ENCODE measurements around the gene SOWAHC.

The SOWAHC gene

DNA sequence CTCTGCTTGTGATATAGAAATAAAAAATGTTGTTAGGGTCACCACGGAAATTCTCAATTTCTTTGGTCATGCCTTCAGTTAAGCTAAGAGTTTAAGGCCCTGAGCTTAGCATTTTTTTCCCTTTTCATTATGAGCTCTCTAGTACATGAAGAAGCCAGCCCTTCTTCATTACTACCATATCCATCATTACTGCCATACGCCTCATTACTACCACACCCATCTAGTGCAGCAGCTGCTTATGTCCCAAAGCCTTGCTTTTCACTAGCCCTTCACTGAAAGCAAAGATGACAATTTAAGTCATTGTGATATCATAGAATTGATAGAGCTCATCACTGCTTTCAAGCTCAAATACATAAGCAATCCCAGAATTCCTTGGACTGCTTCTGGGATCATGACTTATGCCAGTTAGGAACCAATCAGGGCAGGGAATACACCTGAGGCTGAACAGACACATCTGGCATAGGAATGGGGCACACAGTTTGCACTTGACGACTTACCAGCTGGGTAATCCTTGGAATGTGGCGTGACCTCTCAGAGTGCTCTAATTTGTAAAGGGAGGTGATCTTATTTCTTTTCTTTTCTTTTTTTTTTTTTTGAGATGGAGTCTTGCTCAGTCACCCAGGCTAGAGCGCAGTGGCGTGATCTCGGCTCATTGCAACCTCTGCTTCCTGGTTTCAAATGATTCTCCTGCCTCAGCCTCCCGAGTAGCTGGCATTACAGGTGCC is 40.3 kb downstream of the SOWAHC start:
- no peak overlapping the region for H3K27ac Mint-ChIP-seq
- H3K9me3 Mint-ChIP-seq = no peaks in the 10 kb centered on the region
- no peak overlapping the region for H3K4me3 Mint-ChIP-seq
- ATAC-seq (no peak), DNase-seq (no peak)
- H3K4me1 Mint-ChIP-seq = no peaks in the 10 kb centered on the region
- peaks cover 52% of the 10 kb centered on the region for H3K27me3 Mint-ChIP-seq

DNA sequence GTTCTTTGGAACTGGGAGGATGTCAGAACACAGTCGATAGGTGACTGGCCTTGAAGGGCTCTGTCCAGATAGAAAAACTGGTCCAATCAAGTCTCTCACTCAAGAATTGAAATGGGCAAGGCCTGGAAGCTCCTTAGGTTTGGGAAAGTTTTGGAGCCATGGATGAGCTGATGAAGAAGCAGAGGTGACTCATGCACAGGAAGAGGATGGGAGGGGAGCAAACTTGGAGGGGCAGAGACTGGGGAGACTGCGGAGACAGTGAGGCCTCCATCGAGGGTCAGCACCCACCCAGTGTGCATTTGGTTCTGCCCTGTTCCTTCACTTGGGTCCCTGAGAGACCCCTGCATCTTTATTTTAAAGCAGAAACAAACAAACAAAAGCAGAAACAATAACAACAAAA is 41.1 kb downstream of the SOWAHC start:
- Mint-ChIP-seq H3K4me3 (no peak overlapping the region), H3K27me3 (peaks cover 44% of the 10 kb centered on the region), H3K27ac (no peak overlapping the region), H3K4me1 (no peaks in the 10 kb centered on the region), H3K9me3 (no peaks in the 10 kb centered on the region)
- DNase-seq (no peak), ATAC-seq (no peak)

DNA sequence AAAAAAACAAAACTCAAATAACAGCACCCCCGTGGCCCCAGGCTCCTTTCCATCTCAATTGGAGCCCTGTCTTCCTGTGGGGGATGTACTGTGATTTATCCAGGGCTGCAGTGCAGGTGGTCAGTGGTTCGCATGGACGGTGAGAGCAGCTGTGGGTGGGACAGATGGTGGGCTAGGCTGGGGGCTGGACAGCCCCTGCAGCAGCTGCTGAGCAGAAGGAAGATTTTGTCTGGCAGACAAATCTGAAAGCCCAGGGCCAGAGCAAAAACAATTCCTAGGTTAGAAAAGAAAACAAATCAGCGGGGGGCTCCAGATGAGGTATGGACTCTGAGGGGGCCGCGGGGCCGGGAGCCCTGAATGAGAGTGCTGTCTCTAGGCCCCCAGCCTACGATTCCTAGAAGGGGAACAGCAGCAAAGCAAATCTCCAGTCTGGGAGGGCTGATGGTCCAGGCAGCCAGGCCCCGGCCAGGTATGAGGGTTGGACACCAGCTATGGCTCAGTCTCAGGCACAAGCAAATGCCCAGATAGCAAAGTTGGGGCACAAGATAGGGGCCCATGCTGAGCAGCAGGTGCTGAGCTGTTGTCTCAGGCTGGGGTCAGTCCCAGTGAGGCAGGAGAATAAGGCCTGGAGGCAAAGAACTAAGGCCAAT is 45.4 kb downstream of the SOWAHC start:
- no peak for ATAC-seq
- Mint-ChIP-seq H3K27me3 (peaks cover 44% of the 10 kb centered on the region), H3K27ac (no peak overlapping the region), H3K9me3 (no peaks in the 10 kb centered on the region), H3K4me1 (no peaks in the 10 kb centered on the region), H3K4me3 (no peak overlapping the region)
- DNase-seq = no peak

DNA sequence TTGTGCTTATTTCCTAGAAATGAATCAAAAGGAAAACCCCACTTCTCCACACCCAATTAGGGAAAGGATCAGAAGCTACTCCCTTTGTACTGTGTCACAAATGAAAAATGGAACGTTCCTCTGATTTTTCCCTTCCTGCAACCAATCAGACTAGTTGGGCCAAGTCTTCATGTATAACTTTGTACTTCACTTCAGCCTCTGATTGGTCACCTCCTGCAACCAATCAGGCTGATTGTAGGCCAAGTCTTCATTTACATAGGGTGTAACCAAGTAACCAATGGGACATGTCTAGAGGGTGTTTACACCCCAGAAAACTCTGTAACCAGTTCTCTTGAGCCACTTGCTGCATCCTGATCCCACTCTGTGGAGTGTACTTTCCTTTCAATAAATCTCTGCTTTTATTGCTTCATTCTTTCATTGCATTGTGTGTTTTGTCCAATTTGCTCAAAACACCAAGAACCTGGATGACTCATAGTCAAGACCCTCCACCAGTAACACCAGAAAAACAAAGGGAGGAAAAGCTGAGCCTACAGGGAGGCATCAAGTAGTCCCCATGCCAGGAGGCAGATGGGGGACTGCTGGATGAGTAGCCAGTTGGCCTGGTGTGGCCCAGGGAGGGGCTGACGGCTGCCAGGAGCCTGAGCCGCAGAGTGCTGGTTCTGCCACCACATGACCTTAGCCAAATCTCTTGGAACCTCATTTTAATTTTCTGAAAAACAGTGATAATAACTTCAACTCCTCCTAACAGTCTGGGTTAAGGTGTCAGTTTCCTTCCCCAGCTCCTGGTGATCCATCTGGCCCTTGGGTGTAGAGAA is 46.1 kb downstream of the SOWAHC start:
- Mint-ChIP-seq H3K4me3 (no peak overlapping the region), H3K27ac (no peak overlapping the region), H3K4me1 (no peaks in the 10 kb centered on the region), H3K27me3 (peaks cover 37% of the 10 kb centered on the region), H3K9me3 (no peaks in the 10 kb centered on the region)
- no peak for ATAC-seq
- DNase-seq = no peak

DNA sequence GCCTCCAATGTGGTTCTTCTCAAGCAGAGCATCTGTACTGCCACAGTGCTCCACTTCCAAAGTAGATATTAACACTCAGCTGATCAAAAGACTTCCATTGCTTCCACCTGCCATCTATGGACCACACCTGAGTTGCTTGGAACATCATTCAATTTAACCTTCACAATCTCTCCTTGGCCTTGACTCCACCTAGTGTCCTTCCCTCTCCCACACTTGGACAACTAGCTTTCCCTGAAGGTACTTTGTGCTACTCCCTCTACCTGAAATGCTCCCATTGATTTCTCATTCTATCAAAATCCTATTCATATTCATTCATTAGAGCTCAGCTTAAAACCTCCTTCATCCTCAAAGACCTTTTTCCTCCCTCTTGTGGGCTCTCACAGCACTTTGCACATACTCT is 48.7 kb downstream of the SOWAHC start:
- H3K27ac Mint-ChIP-seq = no peak overlapping the region
- no peak overlapping the region for H3K4me3 Mint-ChIP-seq
- ATAC-seq (no peak), DNase-seq (no peak)
- no peaks in the 10 kb centered on the region for H3K4me1 Mint-ChIP-seq
- no peaks in the 10 kb centered on the region for H3K9me3 Mint-ChIP-seq
- H3K27me3 Mint-ChIP-seq = peaks cover 38% of the 10 kb centered on the region

DNA sequence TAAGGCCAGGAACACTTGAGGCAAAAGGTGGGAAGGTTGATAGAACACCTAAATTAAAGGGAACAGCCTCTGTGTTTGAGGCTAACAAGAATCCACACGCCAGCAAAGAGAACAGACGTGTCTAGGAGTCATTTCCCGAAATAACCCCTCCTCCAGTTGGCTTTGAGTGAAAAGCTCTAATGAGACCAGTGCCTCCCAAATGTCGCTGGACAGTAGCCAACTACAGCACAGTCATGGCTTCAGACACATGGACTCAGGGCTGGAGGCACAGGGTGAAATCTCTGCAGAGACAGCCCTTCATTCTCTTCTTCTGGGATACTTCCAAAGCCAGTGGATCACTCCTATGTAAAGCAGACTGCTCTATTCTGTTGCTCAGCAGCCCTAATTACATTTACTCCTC is 49.6 kb downstream of the SOWAHC start:
- Mint-ChIP-seq H3K4me3 (no peak overlapping the region), H3K9me3 (no peaks in the 10 kb centered on the region), H3K27me3 (peaks cover 39% of the 10 kb centered on the region), H3K4me1 (no peaks in the 10 kb centered on the region), H3K27ac (no peak overlapping the region)
- ATAC-seq (no peak), DNase-seq (no peak)

DNA sequence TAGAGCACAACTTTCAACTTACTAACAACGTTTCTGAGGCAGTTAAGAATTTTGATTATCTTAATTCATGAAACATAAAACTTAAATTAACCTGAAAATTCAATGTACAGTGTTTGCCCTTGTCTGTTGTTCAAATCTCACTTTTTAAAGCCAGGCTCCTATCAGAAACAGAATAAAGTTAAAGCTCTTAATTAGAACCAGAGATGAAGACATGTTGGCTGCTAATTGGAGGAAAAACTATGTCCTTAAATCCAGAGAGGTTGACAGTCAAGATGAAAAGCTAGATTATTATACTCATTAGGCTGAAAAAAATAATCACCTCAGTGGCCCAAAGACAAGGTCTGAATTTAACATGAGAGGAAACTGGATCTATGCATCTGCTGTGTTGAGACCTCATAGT is 52.3 kb downstream of the SOWAHC start:
- H3K27ac Mint-ChIP-seq = no peak overlapping the region
- no peaks in the 10 kb centered on the region for H3K9me3 Mint-ChIP-seq
- DNase-seq (no peak), ATAC-seq (no peak)
- no peak overlapping the region for H3K4me3 Mint-ChIP-seq
- H3K27me3 Mint-ChIP-seq = peaks cover 55% of the 10 kb centered on the region
- H3K4me1 Mint-ChIP-seq = no peaks in the 10 kb centered on the region

Measured in stimulated activated naive CD8-positive, alpha-beta T cell treated with anti-CD3 and anti-CD28 coated beads, Interleukin-15, amount 100 ng/mL, for 72 hours (primary cell).